ENCODE results near the gene FTO. TPM values are rescaled to one million over a fixed set of nuclear protein-coding genes. Genes with fewer than 3 reads are reported as not detected.

Gene FTO
- total RNA-seq, 1 experiment from 2014 or later: 55.0 TPM

- Mint-ChIP-seq H3K4me3 (ENCODE audit: unreplicated experiment) (no peak overlapping the region), H3K36me3 (ENCODE audit: insufficient read depth, unreplicated experiment) (no peaks in the 10 kb centered on the region), H3K27me3 (ENCODE audit: insufficient read depth, unreplicated experiment) (no peaks in the 10 kb centered on the region), H3K27ac (ENCODE audit: low read depth, unreplicated experiment) (no peak overlapping the region), H3K4me1 (ENCODE audit: insufficient read depth, unreplicated experiment) (peaks cover 6% of the 10 kb centered on the region), H3K9me3 (ENCODE audit: unreplicated experiment) (no peaks in the 10 kb centered on the region)
- intact Hi-C loops (cut with micrococcal nuclease): no loop called here
- no peak for DNase-seq (ENCODE audit: unreplicated experiment)
- POLR2A ChIA-PET: no interaction called here
- no TSS peak for BruUV-seq (replicated peaks)
- CTCF ChIA-PET: interaction anchor here (0.7 kb wide), 1 partner anchor 9 kb away, joined by 3 read pairs; no protein-coding TSS in a partner anchor
- no peak for TF ChIP-seq CTCF (IDR thresholded peaks at IDR 0.05; ENCODE audit: unreplicated experiment)
Observed at GRCh38 chr16:54055864-54056263, 351.9 kb downstream of the FTO start.

GRCh38 chr16:54056921-54057320, 353.0 kb downstream of the FTO start:
- H3K27me3 Mint-ChIP-seq (ENCODE audit: insufficient read depth, unreplicated experiment): no peaks in the 10 kb centered on the region
- intact Hi-C loops (cut with micrococcal nuclease): no loop called here
- peaks cover 6% of the 10 kb centered on the region for H3K4me1 Mint-ChIP-seq (ENCODE audit: insufficient read depth, unreplicated experiment)
- H3K4me3 Mint-ChIP-seq (ENCODE audit: unreplicated experiment): no peak overlapping the region
- H3K36me3 Mint-ChIP-seq (ENCODE audit: insufficient read depth, unreplicated experiment): no peaks in the 10 kb centered on the region
- no TSS peak for BruUV-seq (replicated peaks)
- POLR2A ChIA-PET: no interaction called here
- CTCF ChIA-PET: no interaction called here
- DNase-seq (ENCODE audit: unreplicated experiment): no peak
- no peaks in the 10 kb centered on the region for H3K9me3 Mint-ChIP-seq (ENCODE audit: unreplicated experiment)
- no peak for TF ChIP-seq CTCF (IDR thresholded peaks at IDR 0.05; ENCODE audit: unreplicated experiment)
- no peak overlapping the region for H3K27ac Mint-ChIP-seq (ENCODE audit: low read depth, unreplicated experiment)

GRCh38 chr16:54059319-54059718, 355.4 kb downstream of the FTO start:
- Mint-ChIP-seq H3K4me1 (ENCODE audit: insufficient read depth, unreplicated experiment) (peaks cover 12% of the 10 kb centered on the region), H3K27ac (ENCODE audit: low read depth, unreplicated experiment) (no peak overlapping the region), H3K9me3 (ENCODE audit: unreplicated experiment) (no peaks in the 10 kb centered on the region), H3K27me3 (ENCODE audit: insufficient read depth, unreplicated experiment) (no peaks in the 10 kb centered on the region), H3K36me3 (ENCODE audit: insufficient read depth, unreplicated experiment) (no peaks in the 10 kb centered on the region), H3K4me3 (ENCODE audit: unreplicated experiment) (no peak overlapping the region)
- no TSS peak for BruUV-seq (replicated peaks)
- CTCF ChIA-PET: interaction anchor here (0.6 kb wide), 1 partner anchor 1292 kb away, joined by 3 read pairs; no protein-coding TSS in a partner anchor
- intact Hi-C loops (cut with micrococcal nuclease): no loop called here
- DNase-seq (ENCODE audit: unreplicated experiment): no peak
- POLR2A ChIA-PET: no interaction called here
- no peak for TF ChIP-seq CTCF (IDR thresholded peaks at IDR 0.05; ENCODE audit: unreplicated experiment)

DNA sequence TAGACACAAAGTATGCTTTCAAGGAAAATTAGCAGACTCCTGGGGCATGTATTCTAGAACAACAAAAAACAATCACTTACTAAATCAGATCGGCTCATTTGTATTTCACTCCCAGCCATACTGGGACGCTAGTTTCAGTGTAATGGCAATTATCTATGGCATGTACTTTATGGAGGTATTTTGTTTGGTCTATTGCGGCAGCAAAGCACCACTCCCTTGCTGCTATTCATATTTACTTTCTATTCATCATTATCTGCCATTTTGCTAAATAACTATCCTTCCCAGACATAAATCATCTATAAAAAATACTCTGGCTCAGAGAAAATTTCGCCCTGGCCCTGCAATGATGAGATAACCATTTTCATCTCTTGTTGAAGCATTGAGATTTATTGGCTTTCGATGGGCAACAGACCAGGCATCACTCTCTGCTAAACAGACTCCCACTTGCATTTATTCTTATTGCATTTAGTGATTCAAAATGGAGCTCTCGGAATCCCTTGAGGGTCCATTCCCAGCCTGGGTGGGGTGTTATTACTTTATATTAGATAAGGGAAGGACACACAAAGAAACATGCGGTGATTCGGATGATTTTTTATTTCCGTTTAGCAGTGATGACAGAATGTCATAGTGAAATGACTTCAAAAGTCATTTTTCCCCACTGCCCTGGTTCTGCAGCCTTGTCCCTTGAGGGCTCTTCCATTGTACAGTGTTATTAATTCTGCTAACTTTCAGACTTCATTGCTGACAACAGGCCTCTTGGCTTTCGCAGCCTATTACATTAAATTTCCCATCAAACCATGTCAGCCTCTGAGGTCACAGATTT, 356.9 kb downstream of the FTO start:
- Mint-ChIP-seq H3K4me1 (ENCODE audit: insufficient read depth, unreplicated experiment) (peaks cover 14% of the 10 kb centered on the region), H3K4me3 (ENCODE audit: unreplicated experiment) (no peak overlapping the region), H3K9me3 (ENCODE audit: unreplicated experiment) (no peaks in the 10 kb centered on the region), H3K27ac (ENCODE audit: low read depth, unreplicated experiment) (no peak overlapping the region), H3K27me3 (ENCODE audit: insufficient read depth, unreplicated experiment) (no peaks in the 10 kb centered on the region), H3K36me3 (ENCODE audit: insufficient read depth, unreplicated experiment) (no peaks in the 10 kb centered on the region)
- ChIA-PET CTCF (interaction anchor here (0.6 kb wide), 1 partner anchor 34 kb away, joined by 3 read pairs; no protein-coding TSS in a partner anchor), POLR2A (interaction anchor here (0.5 kb wide), 1 partner anchor 118 kb away, joined by 3 read pairs; no protein-coding TSS in a partner anchor)
- no peak for TF ChIP-seq CTCF (IDR thresholded peaks at IDR 0.05; ENCODE audit: unreplicated experiment)
- no peak for DNase-seq (ENCODE audit: unreplicated experiment)
- intact Hi-C loops (cut with micrococcal nuclease): no loop called here
- no TSS peak for BruUV-seq (replicated peaks)

All from MCF 10A (cell line).